Activated T-helper 1 cell treated with anti-CD3 and anti-CD28 coated beads, Interleukin-2, amount 50 U/mL, for 16 hours (primary cell): ENCODE measurements around the gene TPPP2.
A peak's percentile ranks its signal among the peaks of the same experiment; 100 is the strongest.

Experiments used
- DNase-seq, 2 donors: peaks; one replicate each; pipeline ENCODE4 v3.0.0-alpha.2; 2020; ENCODE audit warnings: low read depth in 1 of 2, low spot score in 1 of 2

Gene TPPP2

DNA sequence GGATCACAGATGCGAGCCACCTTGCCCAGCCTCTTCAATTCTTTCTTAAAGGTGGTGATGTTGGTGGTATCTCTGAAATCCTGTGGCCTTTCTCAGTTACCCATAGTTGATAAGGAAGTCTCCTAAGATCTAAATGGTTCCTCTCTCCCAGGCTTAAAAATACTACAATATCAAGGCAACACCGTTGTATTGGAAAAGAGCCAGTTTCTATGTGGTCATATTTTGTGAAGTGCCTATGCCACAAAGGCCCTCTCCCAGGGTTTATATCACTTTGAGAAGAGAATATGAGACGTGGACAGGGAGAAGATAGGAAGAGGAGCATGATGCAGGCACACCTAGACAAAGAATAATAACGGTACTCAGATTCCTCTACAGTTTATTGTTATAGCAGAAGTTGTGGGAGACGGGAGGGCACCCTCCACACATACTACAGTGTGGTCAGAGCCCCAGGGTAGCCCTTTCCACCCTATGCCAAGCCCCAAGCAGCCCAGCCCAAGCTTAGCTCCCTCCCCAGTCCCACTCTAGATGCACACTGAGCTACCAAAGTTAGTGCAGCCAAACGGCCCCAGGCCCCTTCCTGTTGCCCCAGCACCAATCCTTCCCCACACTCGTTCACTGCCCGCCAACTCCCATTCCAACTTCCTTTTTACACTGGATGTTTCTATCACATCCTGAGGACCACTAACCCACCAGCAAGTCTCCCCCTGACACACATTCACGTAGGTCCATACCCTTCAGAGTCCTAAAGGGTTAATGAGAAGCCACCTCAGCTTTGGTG is 13.4 kb upstream of the TPPP2 start:
- no peak for DNase-seq

- DNase-seq: no peak
These were observed 12.3 kb upstream of the TPPP2 start for GRCh38 chr14:21017528-21018245.

- DNase-seq: no peak
These were observed 11.7 kb upstream of the TPPP2 start for GRCh38 chr14:21018286-21018685.

DNA sequence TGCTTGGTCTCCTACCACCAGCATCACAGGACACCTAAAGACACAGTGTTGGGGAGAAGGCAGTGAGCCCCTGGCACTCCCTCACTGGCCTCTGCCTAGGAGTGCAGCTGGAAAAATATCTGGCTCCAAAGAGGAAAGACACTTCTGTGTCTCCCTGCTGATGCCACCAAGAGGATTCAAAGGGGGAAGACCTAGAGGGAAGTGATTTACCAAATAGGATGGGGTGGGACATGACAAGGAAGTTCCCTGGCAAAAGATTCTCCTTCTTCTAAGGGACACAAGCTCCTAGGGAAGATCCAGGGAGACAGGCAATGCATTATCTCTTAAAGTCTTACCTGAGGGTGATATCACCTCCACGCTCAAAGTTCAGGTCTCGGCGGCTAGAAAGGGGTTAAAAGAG is 11.2 kb upstream of the TPPP2 start:
- no peak for DNase-seq

DNA sequence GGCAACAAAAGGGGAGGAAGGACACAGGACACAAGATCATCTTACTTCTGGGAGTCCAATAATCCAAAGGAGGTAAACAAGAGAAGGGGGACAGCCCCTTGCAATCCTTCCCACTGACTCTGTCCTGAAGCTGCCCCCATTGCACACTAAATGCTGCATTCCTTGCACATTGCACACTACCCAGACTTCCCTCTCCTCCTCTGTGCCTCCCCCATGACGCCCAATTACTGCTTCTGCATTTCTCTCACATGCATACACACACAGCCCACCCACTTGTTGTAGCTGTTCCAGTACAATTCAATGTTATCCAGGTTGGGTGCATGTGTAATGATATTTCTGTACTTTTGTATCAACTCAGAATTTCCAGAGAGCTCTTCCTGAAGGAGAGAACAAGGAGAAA is 10.7 kb upstream of the TPPP2 start:
- DNase-seq: no peak

- DNase-seq: no peak
These were observed 9.0 kb upstream of the TPPP2 start for GRCh38 chr14:21020977-21021545.

DNA sequence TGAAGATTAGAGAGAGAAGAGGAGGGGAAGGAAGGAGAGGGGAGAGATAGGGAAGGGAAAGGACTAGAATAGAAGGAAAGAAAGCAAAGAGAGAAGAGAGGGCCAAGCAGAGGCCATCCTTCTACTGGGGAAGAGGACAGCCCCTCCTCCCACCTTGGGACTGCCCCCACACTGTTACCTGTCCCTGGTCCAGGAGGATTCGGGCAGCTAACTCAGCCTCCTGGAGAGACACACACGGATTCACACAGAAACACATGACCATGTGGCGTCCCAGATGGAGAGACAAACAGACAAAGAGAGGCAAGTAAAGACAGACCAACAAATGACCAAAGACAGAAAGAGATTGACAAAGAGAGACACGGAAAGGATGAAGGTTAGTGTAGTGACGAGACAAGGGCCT is 7.3 kb upstream of the TPPP2 start:
- DNase-seq: no peak

- no peak for DNase-seq
These were observed 6.8 kb upstream of the TPPP2 start for GRCh38 chr14:21023174-21023573.

DNA sequence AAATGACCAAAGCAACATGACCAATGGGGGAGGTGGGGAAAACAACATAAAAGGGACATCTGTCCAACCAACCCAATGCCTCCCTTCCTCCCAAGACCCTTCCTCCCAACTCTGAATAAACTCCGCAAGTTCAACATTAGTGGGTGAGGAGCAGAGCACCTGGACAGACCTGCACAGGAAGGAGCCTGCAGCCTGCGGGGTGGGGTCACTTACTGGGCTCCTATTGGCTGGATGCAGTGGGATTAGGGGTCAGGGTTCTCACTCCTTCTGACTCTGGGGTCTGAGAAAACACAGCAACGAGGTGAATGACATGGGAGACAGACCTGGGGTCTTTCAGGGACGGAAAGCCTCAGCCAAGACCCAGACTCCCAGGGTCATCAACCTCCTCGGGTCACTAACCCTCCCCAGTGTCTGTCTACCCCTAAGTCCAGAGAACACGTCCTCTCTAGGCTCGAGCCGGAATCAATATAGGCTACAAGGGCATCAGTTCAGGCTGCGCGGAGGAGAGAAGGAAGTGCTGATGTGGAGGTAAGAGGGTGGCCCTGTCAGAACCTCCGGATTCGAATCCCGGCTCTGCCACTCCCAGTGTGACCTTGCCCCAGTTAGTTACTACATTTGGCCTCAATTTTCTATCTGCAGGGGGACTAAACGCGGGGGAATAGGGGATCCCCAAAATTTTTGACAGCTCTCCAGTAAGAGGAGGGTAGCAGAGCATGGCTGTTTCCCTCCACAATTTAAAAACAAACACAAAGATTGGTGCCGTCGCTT is 6.0 kb upstream of the TPPP2 start:
- no peak for DNase-seq

- DNase-seq: peak; percentile 57 to 62
These were observed 5.2 kb upstream of the TPPP2 start, which contains the start of gene NDRG2 for GRCh38 chr14:21024585-21025370. TSS of gene NDRG2 (minus strand) at chr14:21025061. CDS start at chr14:21023315, 1,746 bp downstream.

- DNase-seq: no peak
These were observed 4.4 kb upstream of the TPPP2 start for GRCh38 chr14:21025371-21026273.

- DNase-seq: no peak
These were observed 3.6 kb upstream of the TPPP2 start for GRCh38 chr14:21026274-21026987.

DNA sequence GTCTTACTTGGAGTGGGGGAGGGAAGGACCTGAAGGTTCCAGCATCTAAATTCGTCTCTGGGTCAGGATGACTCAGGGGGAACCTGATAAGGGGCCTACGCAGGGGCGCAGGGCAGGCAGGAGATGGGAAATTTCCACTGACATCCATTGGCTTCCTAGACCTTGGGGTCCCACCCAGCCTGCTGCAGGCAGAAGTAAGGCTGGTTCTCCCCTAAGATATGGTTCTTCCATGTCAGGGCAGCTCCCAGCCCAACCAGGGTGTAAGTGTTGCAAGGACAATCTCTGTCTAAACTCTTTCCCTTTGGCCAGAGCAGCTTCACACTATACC is 3.1 kb upstream of the TPPP2 start:
- DNase-seq: no peak

GRCh38 chr14:21030531-21030930 is 514 bp downstream of the TPPP2 start:
- DNase-seq: no peak

- no peak for DNase-seq
These were observed 2.5 kb downstream of the TPPP2 start for GRCh38 chr14:21032326-21033132.

DNA sequence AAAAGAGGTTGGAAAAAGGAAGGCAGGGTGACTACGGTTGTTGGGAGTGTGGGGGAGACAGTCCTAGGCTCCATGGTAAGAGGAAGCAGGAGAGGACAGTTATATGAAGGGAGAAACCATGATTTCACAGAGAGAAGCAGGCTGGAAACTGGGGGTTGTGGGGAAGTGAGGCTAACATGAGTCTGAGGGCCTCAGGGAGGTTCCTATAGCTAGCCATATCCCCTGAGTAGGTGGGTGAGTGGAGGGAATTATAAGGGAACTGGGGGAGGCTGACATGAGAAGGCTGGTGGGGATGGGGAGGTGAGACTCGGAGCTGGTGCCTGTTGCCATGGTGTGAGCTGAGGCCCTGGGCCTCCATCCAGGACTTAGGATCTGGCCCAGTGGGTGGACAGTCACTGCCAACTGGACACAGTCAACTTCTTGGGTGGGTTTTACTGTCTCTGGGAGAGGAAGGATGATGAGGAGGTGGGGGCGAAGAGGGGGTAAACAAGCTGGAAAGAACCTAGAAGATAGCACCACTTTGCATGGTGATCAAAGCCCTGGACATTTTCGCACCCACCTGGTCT is 3.2 kb downstream of the TPPP2 start:
- no peak for DNase-seq

DNA sequence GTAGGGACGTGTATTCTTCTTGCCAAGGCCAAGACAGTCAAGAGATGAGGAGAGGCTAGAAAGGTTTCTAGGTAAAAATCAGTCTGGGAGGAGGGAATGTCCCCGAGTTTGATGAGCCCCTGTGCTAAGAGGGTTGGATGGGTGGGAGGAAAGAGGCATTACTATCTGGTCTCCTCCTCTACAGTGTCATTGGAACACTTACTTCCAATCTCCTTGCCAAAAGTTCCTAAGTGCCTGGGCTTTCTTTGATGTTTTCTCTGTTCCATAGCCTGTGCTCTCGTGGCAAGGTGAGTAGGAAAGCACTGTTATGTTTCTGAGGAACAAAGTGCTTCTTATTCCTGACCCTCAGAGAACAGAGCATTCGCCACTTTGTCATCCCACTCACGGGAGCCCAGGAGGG is 4.7 kb downstream of the TPPP2 start, which contains the start of gene RNASE13:
TSS of gene RNASE13 (minus strand) at position 101 of the 400 bp plus-strand sequence. CDS start 519 bp downstream, outside the sequence.
- DNase-seq: no peak

DNA sequence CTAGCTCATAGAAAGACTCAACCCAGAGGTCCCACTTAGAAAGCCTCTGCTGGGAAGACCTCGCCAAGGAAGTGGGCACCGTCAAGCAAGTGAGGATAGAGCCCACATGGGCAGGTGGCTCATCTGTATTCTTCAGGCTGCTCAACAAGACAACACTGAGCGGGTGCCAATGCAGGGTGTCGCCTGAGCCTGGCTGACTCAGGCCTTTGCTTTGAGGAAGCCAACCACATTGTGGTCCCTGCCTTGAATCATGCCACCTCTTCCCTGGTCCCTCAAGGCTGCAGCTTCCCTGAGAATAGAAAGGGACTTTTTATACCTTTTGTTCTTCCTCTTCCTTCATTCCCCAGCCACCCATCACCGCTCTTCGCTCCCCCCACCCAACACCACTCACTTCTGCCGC is 6.7 kb downstream of the TPPP2 start:
- DNase-seq: no peak
